K562 (cell line): ENCODE measurements around the gene ALOXE3. TPM values are rescaled to one million over a fixed set of nuclear protein-coding genes. Genes with fewer than 3 reads are reported as not detected.

ENCODE experiments used
- ATAC-seq: fragments of 200-7000 bp; cut with Tn5 transposase; 3 replicates; pipeline ENCODE4 v1.9.1; 2020; ENCODE audit warnings: moderate library complexity
- BruUV-seq: library from RNA; stranded (reverse); fragments of 400-500 nt; replicated peaks from 2 replicates; lab custom pipeline; 2021; lab: Mats Ljungman, UMichigan
- CTCF ChIA-PET: fragments of 300-600 bp; formaldehyde crosslinking; extraction: SDS; loops from one replicate; lab custom pipeline; 2021; ENCODE audit warnings: low intra/inter-chr PET ratio; lab: Yijun Ruan, JAX
- POLR2A ChIA-PET: fragments of 300-600, 350-650 bp; sonication (Branson Sonifier 250); formaldehyde crosslinking; extraction: SDS; loops from one replicate; lab custom pipeline; 2021; ENCODE audit warnings: antibody characterized with exemption, inconsistent platforms; lab: Yijun Ruan, JAX
- DNase-seq, 4 experiments: peaks; one replicate each; pipeline versions ENCODE4 v3.0.0 to v3.0.0-alpha.2; 2011 to 2018; ENCODE audit warnings: low spot score in 3 of 4, mixed read lengths in 3 of 4; ENCODE audit errors: extremely low read depth in 1 of 4
- FAIRE-seq: peaks from 2 replicates; lab custom pipeline; 2011; peaks lifted over from hg19 to GRCh38; lab: Jason Lieb, UNC
- H2AFZ ChIP-seq: 2 replicates; pipeline ENCODE4 v1.6.0; 2011; ENCODE audit warnings: low read depth, low read length, control low read depth, inconsistent platforms
- H3K27ac ChIP-seq: fragments of 200-600 bp; 3 replicates; pipeline ENCODE4 v1.8.0; 2011; ENCODE audit warnings: low read depth, mild to moderate bottlenecking, control low read depth, inconsistent platforms, low read length, moderate library complexity, mixed read lengths; ENCODE audit errors: extremely low read depth
- H3K27me3 ChIP-seq, 2 experiments: fragments of 300-600 bp in 1 of 2; 2 replicates in 1 of 2; 3 replicates in 1 of 2; pipeline versions ENCODE4 v1.6.0 to v1.8.0; 2011; ENCODE audit warnings: inconsistent platforms in 2 of 2, low read length in 2 of 2, mild to moderate bottlenecking in 1 of 2, mixed read lengths in 1 of 2, moderate library complexity in 1 of 2; ENCODE audit not compliant: control insufficient read depth in 2 of 2, insufficient read depth in 2 of 2
- H3K36me3 ChIP-seq: fragments of 300-600 bp; 3 replicates; pipeline ENCODE4 v1.8.0; 2011; ENCODE audit warnings: mild to moderate bottlenecking, low read length, inconsistent platforms; ENCODE audit not compliant: control insufficient read depth, insufficient read depth
- H3K4me1 ChIP-seq, 2 experiments: fragments of 200-600 bp in 1 of 2; replicated peaks in 1 of 2; 2 replicates in 1 of 2; 3 replicates in 1 of 2; pipeline versions ENCODE4 v1.5.1 to v1.8.0; 2011; ENCODE audit warnings: inconsistent platforms in 2 of 2, low read length in 2 of 2, mild to moderate bottlenecking in 1 of 2, mixed read lengths in 1 of 2, moderate library complexity in 1 of 2; ENCODE audit not compliant: control insufficient read depth in 2 of 2, insufficient read depth in 2 of 2
- H3K4me2 ChIP-seq: 2 replicates; pipeline ENCODE4 v1.6.1; 2011; ENCODE audit warnings: low read length, control low read depth, inconsistent platforms, mixed read lengths; ENCODE audit not compliant: insufficient read depth
- H3K4me3 ChIP-seq: fragments of 200-600 bp; sonication (generic), shearing (Covaris generic); 2 replicates; pipeline ENCODE4 v1.5.1; 2016; ENCODE audit warnings: control low read depth, inconsistent platforms
- H3K79me2 ChIP-seq: fragments of 200-600 bp; 3 replicates; pipeline ENCODE4 v1.8.0; 2011; ENCODE audit warnings: low read length, inconsistent platforms; ENCODE audit not compliant: control insufficient read depth, insufficient read depth
- H3K9ac ChIP-seq, 2 experiments: 2 replicates each; pipeline versions ENCODE4 v1.6.0 to v1.6.1; 2011; ENCODE audit warnings: low read depth in 2 of 2, low read length in 2 of 2, control low read depth in 1 of 2, inconsistent platforms in 1 of 2, mild to moderate bottlenecking in 1 of 2, mixed read lengths in 1 of 2; ENCODE audit not compliant: insufficient read depth in 1 of 2
- H3K9me1 ChIP-seq: one replicate; pipeline ENCODE4 v1.6.0; 2011; ENCODE audit warnings: inconsistent platforms, mild to moderate bottlenecking, low read length, moderate library complexity; ENCODE audit not compliant: control insufficient read depth, insufficient read depth
- H3K9me3 ChIP-seq: replicated peaks from 2 replicates; pipeline ENCODE4 v1.5.1; 2011; ENCODE audit warnings: low read depth, low read length, inconsistent platforms; ENCODE audit not compliant: control insufficient read depth, insufficient read depth
- H4K20me1 ChIP-seq: replicated peaks from 2 replicates; pipeline ENCODE4 v1.6.1; 2011; ENCODE audit warnings: low read length, inconsistent platforms, mixed read lengths; ENCODE audit not compliant: control insufficient read depth, insufficient read depth
- KLF10 ChIP-seq: fragments of 250-450 bp; sonication (Bioruptor Pico); IDR thresholded peaks from 2 replicates; pipeline ENCODE4 v1.6.1; 2021; ENCODE audit warnings: matching md5 sums
- MAFK ChIP-seq: IDR thresholded peaks from 2 replicates; pipeline ENCODE4 v1.6.1; 2011; ENCODE audit warnings: low read length, improper control_type of control experiment
- MXI1 ChIP-seq: IDR thresholded peaks from 2 replicates; pipeline ENCODE4 v1.6.1; 2011; ENCODE audit warnings: low read depth, mild to moderate bottlenecking, improper control_type of control experiment, low read length
- NELFE ChIP-seq: IDR thresholded peaks from 2 replicates; pipeline ENCODE4 v1.6.1; 2011; ENCODE audit warnings: mild to moderate bottlenecking; ENCODE audit not compliant: insufficient read depth, insufficient read length
- NFRKB ChIP-seq: fragments of 450-650 bp; IDR thresholded peaks from 2 replicates; pipeline ENCODE4 v1.6.1; 2016; ENCODE audit warnings: low read depth
- POLR2G ChIP-seq: fragments of 200-400 bp; formaldehyde crosslinking; IDR thresholded peaks from 2 replicates; pipeline ENCODE4 v1.6.1; 2017; ENCODE audit warnings: low read depth, mild to moderate bottlenecking, antibody characterized with exemption, low read length, moderate library complexity
- PURB ChIP-seq: sonication (generic); formaldehyde crosslinking; IDR thresholded peaks from 2 replicates; pipeline ENCODE4 v1.9.0; 2021; ENCODE audit warnings: low read depth, mild to moderate bottlenecking, missing genetic modification reagents
- SIN3A ChIP-seq, 2 experiments: fragments of 150-350 bp in 1 of 2; IDR thresholded peaks; 2 replicates each; pipeline ENCODE4 v1.6.1; 2011 to 2016; ENCODE audit warnings: borderline replicate concordance in 2 of 2, low read depth in 2 of 2, low read length in 2 of 2, mild to moderate bottlenecking in 2 of 2, moderate library complexity in 2 of 2; ENCODE audit not compliant: control insufficient read depth in 1 of 2
- TARDBP ChIP-seq: fragments of 450-650 bp; IDR thresholded peaks from 2 replicates; pipeline ENCODE4 v1.6.1; 2016
- TCF3 ChIP-seq: sonication (generic); formaldehyde crosslinking; IDR thresholded peaks from 2 replicates; pipeline ENCODE4 v1.4.0; 2020; ENCODE audit warnings: mild to moderate bottlenecking, missing genetic modification reagents
- TRIM28 ChIP-seq: fragments of 450-650 bp; IDR thresholded peaks from 2 replicates; pipeline ENCODE4 v1.6.1; 2017
- ZBTB1 ChIP-seq: sonication (generic); formaldehyde crosslinking; IDR thresholded peaks from 2 replicates; pipeline ENCODE4 v1.8.1; 2023; ENCODE audit warnings: missing genetic modification reagents, low read depth, mild to moderate bottlenecking, borderline replicate concordance
- ZNF24 ChIP-seq: fragments of 450-650 bp; IDR thresholded peaks from 2 replicates; pipeline ENCODE4 v1.6.1; 2016
- ZNF277 ChIP-seq: fragments of 250-450 bp; sonication (Bioruptor Pico); IDR thresholded peaks from 2 replicates; pipeline ENCODE4 v1.8.0; 2022; ENCODE audit warnings: inconsistent platforms, mild to moderate bottlenecking, moderate library complexity, borderline replicate concordance
- ZNF668 ChIP-seq: fragments of 250-450 bp; sonication (Bioruptor Pico); IDR thresholded peaks from 2 replicates; pipeline ENCODE4 v1.8.0; 2022; ENCODE audit warnings: mild to moderate bottlenecking, inconsistent platforms
- WGBS: fragments of 100-300 bp; shearing (Covaris generic); methylation state at CpG from one replicate; pipeline ENCODE4 v1.1.6; 2016; ENCODE audit warnings: low coverage, mixed read lengths; ENCODE audit not compliant: insufficient coverage; ENCODE audit errors: missing lambda C conversion rate; 5-methylcytosine and 5-hydroxymethylcytosine counted together
- in situ Hi-C: fragments of 300-500 bp; cut with MboI; formaldehyde crosslinking; loops from 4 replicates; pipeline ENCODE4 v1.15.0; 2018; ENCODE audit warnings: inconsistent platforms, mixed read lengths
- intact Hi-C: fragments of 100-400 bp; cut with micrococcal nuclease; formaldehyde crosslinking; loops from 2 replicates; pipeline ENCODE4 v1.14.2; 2022
- polyA plus RNA-seq, 8 experiments: library from polyadenylated mRNA; depleted of rRNA in 4 of 8; stranded (reverse) in 5 of 8; unstranded in 3 of 8; fragments of >200 nt; fragmentation: Nextera tagmentation in 2 of 8; fragmentation: Illumina TruSeq in 1 of 8; extraction: Ambion mirVana in 2 of 8; extraction: Trizol in 1 of 8; gene quantifications; 2 replicates each; pipeline versions ENCODE4 v1.2.1 to v1.2.3, GENCODE V29; 2011 to 2014; ENCODE audit warnings: inconsistent platforms in 1 of 8, missing spikeins in 1 of 8
- total RNA-seq, 7 experiments: library from RNA; depleted of rRNA in 6 of 7; stranded (reverse); fragments of >200 nt in 6 of 7; fragmentation: Illumina TruSeq in 2 of 7; extraction: Trizol in 2 of 7; gene quantifications; 2 replicates each; pipeline versions ENCODE4 v1.2.1 to v1.2.3, GENCODE V29; 2011 to 2021; ENCODE audit warnings: low replicate concordance in 1 of 7

Gene ALOXE3
- total and polyA plus RNA-seq, 9 of the 15 experiments (the other 6 are each of a cell fraction or from before 2014, with no cell fraction given): 0.04 TPM; not detected in 8

DNA sequence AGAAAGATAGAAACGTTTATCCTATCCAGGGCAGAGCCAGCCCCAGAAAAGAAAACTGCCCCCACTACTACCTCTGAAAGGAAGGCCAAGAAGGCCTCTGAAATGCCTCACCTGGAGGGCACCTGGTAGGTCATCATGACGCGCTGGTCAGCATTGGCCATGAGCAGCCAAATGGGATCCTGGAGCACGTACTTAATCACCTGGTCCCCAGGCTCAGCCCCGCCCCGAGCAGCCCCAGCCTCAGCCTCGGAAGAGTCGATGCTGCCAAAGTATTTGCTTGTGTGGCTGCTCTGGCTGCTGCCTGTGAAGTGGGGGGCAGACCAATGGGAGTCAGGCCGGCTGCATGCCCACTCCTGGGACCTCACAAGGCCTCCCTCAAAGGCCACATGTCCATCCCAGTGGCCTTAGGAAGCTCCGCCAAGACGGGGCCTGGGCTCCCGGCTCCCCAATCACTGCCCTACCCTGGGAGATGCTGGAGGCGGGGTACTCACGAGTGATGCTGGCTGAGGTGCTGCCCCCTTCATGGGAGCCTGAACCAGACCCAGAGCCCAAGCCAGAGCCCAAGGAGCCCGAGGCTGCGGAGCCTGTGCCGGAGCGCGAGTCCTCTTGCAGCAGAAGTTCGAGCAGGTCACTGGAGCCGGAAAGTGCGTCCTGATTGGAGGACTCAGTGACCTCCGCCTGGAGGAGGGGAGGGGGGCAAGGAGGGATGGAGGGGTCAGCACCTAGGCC, 24.0 kb upstream of the ALOXE3 start:
- H3K4me1 ChIP-seq: peaks cover 5 to 25% of the 10 kb centered on the region in 2 experiments; a peak in 4 of 5 replicates
- DNase-seq: no peak
- H3K27ac ChIP-seq: no peak overlapping the region
- H3K9ac ChIP-seq: peak overlapping the region in 1 of 2 experiments; percentile 9; a peak in 1 of 4 replicates
- intact Hi-C loops (no loop called here), in situ Hi-C loops (no loop called here)
- H3K4me2 ChIP-seq: no peak overlapping the region
- FAIRE-seq: no peak
- peaks cover 58% of the 10 kb centered on the region; the same call in 2 of the 3 replicates for H3K36me3 ChIP-seq
- BruUV-seq: no TSS peak
- no peak for ATAC-seq
- TF ChIP-seq POLR2G (peak; percentile 58), TARDBP (no peak), ZNF24 (no peak)
- TF ChIP-seq, all 486 proteins: peak for 1
- WGBS: 89% methylated on average over 15 of the region's 23 CpGs
- no peaks in the 10 kb centered on the region for H3K9me3 ChIP-seq
- H2AFZ ChIP-seq: no peak overlapping the region
- no peaks in the 10 kb centered on the region for H3K27me3 ChIP-seq
- ChIA-PET CTCF (interaction anchor here (0.7 kb wide), 1 partner anchor 59 kb away, joined by 3 read pairs; no protein-coding TSS in a partner anchor), POLR2A (interaction anchor here (0.6 to 3.3 kb wide), 4 partner anchors 8 to 247 kb away, joined by 3 to 19 read pairs (median 9); no protein-coding TSS in a partner anchor)
- H3K9me1 ChIP-seq: no peaks in the 10 kb centered on the region
- H3K79me2 ChIP-seq: no peaks in the 10 kb centered on the region
- 0 out of 2 replicates have a peak, but pooled peaks cover 2% of the 10 kb centered on the region for H4K20me1 ChIP-seq
- H3K4me3 ChIP-seq: no peak overlapping the region

DNA sequence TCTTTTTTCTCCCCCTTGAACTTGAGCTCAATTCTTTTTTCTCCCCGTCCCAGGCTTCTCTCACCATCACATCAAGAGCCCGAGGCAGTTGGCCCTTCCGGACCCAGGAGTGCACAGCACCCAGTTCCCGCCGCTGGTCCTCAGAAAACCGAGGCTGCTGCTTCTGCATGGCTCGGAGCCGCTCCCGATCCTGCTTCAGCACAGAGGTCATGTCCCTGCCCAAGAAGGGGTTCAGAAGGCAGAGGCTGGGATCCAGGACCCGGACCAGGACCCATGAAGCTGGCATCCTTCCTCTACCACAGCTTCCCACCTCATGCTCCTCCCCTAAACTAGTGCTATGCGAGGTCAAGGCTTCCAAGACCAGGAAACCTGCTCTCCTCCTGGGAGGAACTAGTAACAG, 23.4 kb upstream of the ALOXE3 start:
- no peaks in the 10 kb centered on the region for H3K79me2 ChIP-seq
- WGBS: 92% methylated on average over 5 of the region's 11 CpGs
- H4K20me1 ChIP-seq: 0 out of 2 replicates have a peak, but pooled peaks cover 2% of the 10 kb centered on the region
- ATAC-seq: no peak
- peaks cover 6 to 28% of the 10 kb centered on the region in 2 experiments; a peak in 4 of 5 replicates for H3K4me1 ChIP-seq
- H3K27me3 ChIP-seq: no peaks in the 10 kb centered on the region
- no peak for DNase-seq
- no TSS peak for BruUV-seq
- no peak overlapping the region for H3K9ac ChIP-seq
- no peak overlapping the region for H3K4me2 ChIP-seq
- peaks cover 53% of the 10 kb centered on the region; the same call in 2 of the 3 replicates for H3K36me3 ChIP-seq
- H3K9me3 ChIP-seq: no peaks in the 10 kb centered on the region
- CTCF ChIA-PET: no interaction called here
- no peak for FAIRE-seq
- H2AFZ ChIP-seq: no peak overlapping the region
- in situ Hi-C loops: no loop called here
- no peaks in the 10 kb centered on the region for H3K9me1 ChIP-seq
- H3K4me3 ChIP-seq: no peak overlapping the region
- POLR2A ChIA-PET: interaction anchor here (0.6 to 3.3 kb wide), 3 partner anchors 9 to 685 kb away, joined by 5 to 19 read pairs (median 14); no protein-coding TSS in a partner anchor
- intact Hi-C loops: no loop called here
- H3K27ac ChIP-seq: no peak overlapping the region
- no peak for TF ChIP-seq PURB (CRISPR knock-in tag)
- no peak for TF ChIP-seq ZNF277 (CRISPR knock-in tag)
- no peak for TF ChIP-seq NFRKB
- no peak for TF ChIP-seq MXI1
- no peak for TF ChIP-seq NELFE
- TF ChIP-seq TRIM28: no peak
- TF ChIP-seq MAFK: no peak
- TF ChIP-seq SIN3A (IDR thresholded peaks at IDR 0.05; ENCODE audit: borderline replicate concordance in 2 of 2, control insufficient read depth in 1 of 2, low read depth in 2 of 2, low read length in 2 of 2): no peak
- TF ChIP-seq KLF10 (CRISPR knock-in tag): no peak
- no peak for TF ChIP-seq TCF3 (CRISPR knock-in tag)
- no peak for TF ChIP-seq ZBTB1
- TF ChIP-seq ZNF668 (CRISPR knock-in tag): no peak
